Mesendoderm (in vitro differentiated cells): ENCODE measurements around the gene NDUFB2.

Source experiments
- DNase-seq: peaks from one replicate; pipeline ENCODE4 v3.0.0; 2013
- H2AK5ac ChIP-seq: 2 replicates; pipeline ENCODE4 v1.6.1; 2013; ENCODE audit warnings: low read length, inconsistent platforms
- H2BK120ac ChIP-seq: 2 replicates; pipeline ENCODE4 v1.6.1; 2013; ENCODE audit warnings: low read depth, mild to moderate bottlenecking, low read length, moderate library complexity, mixed read lengths
- H2BK15ac ChIP-seq: replicated peaks from 2 replicates; pipeline ENCODE4 v1.6.1; 2013; ENCODE audit warnings: low read depth, mild to moderate bottlenecking, moderate library complexity
- H2BK5ac ChIP-seq: 2 replicates; pipeline ENCODE4 v1.6.1; 2013; ENCODE audit warnings: low read length, inconsistent platforms
- H3K18ac ChIP-seq: 2 replicates; pipeline ENCODE4 v1.6.1; 2013; ENCODE audit warnings: mild to moderate bottlenecking, low read length, mixed read lengths
- H3K23ac ChIP-seq: one replicate; pipeline ENCODE4 v1.6.1; 2013; ENCODE audit warnings: low read length
- H3K27ac ChIP-seq: 2 replicates; pipeline ENCODE4 v1.5.1; 2013; ENCODE audit warnings: low read depth, mild to moderate bottlenecking, inconsistent platforms, low read length, moderate library complexity
- H3K27me3 ChIP-seq: 2 replicates; pipeline ENCODE4 v1.6.1; 2013; ENCODE audit warnings: low read length, control low read depth, mild to moderate bottlenecking, inconsistent platforms; ENCODE audit not compliant: insufficient read depth, poor library complexity
- H3K36me3 ChIP-seq: 2 replicates; pipeline ENCODE4 v1.6.1; 2013; ENCODE audit warnings: low read length, inconsistent platforms; ENCODE audit not compliant: control insufficient read depth, insufficient read depth
- H3K4ac ChIP-seq: one replicate; pipeline ENCODE4 v1.6.1; 2013; ENCODE audit warnings: low read depth, mild to moderate bottlenecking, low read length, moderate library complexity
- H3K4me1 ChIP-seq: 2 replicates; pipeline ENCODE4 v1.6.1; 2013; ENCODE audit warnings: low read depth, low read length, inconsistent platforms; ENCODE audit not compliant: control insufficient read depth
- H3K4me2 ChIP-seq: 2 replicates; pipeline ENCODE4 v1.6.1; 2013; ENCODE audit warnings: low read length
- H3K4me3 ChIP-seq: 2 replicates; pipeline ENCODE4 v1.5.1; 2013; ENCODE audit warnings: mild to moderate bottlenecking, low read length
- H3K56ac ChIP-seq: one replicate; pipeline ENCODE4 v1.6.1; 2013; ENCODE audit warnings: low read length
- H3K79me1 ChIP-seq: 2 replicates; pipeline ENCODE4 v1.6.1; 2013; ENCODE audit warnings: low read length, inconsistent platforms
- H3K79me2 ChIP-seq: 2 replicates; pipeline ENCODE4 v1.6.1; 2013; ENCODE audit warnings: mild to moderate bottlenecking, low read length; ENCODE audit not compliant: control insufficient read depth, insufficient read depth
- H3K9ac ChIP-seq: 2 replicates; pipeline ENCODE4 v1.6.1; 2013; ENCODE audit warnings: low read length, inconsistent platforms
- H4K5ac ChIP-seq: one replicate; pipeline ENCODE4 v1.6.1; 2013; ENCODE audit warnings: low read length
- H4K8ac ChIP-seq: one replicate; pipeline ENCODE4 v1.6.1; 2013; ENCODE audit warnings: low read depth, mild to moderate bottlenecking, control low read depth, low read length, moderate library complexity
- WGBS: extraction: QIAGEN DNeasy Blood & Tissue Kit; methylation state at CpG from one replicate; pipeline ENCODE4 v1.1.7; 2013; ENCODE audit warnings: low lambda C conversion rate, missing lambda C conversion rate; ENCODE audit not compliant: insufficient coverage; ENCODE audit errors: extremely low coverage; 5-methylcytosine and 5-hydroxymethylcytosine counted together

NDUFB2 gene

GRCh38 chr7:140683657-140684056, 12.9 kb upstream of the NDUFB2 start:
- no peaks in the 10 kb centered on the region for H3K27me3 ChIP-seq
- no peaks in the 10 kb centered on the region for H3K79me2 ChIP-seq
- H3K4me2 ChIP-seq: no peak overlapping the region
- no peak overlapping the region for H3K4ac ChIP-seq
- H3K4me3 ChIP-seq: no peak overlapping the region
- no peak overlapping the region for H3K9ac ChIP-seq
- no peak overlapping the region for H4K5ac ChIP-seq
- no peak overlapping the region for H4K8ac ChIP-seq
- no peak overlapping the region for H2BK120ac ChIP-seq
- no peak overlapping the region for H2BK15ac ChIP-seq
- H3K4me1 ChIP-seq: no peaks in the 10 kb centered on the region
- H3K56ac ChIP-seq: no peak overlapping the region
- no peak overlapping the region for H2BK5ac ChIP-seq
- H2AK5ac ChIP-seq: no peak overlapping the region
- no CpG with 5 or more reads among the region's 3 CpGs for WGBS
- H3K36me3 ChIP-seq: no peaks in the 10 kb centered on the region
- H3K79me1 ChIP-seq: no peaks in the 10 kb centered on the region
- DNase-seq: no peak
- H3K18ac ChIP-seq: no peak overlapping the region
- no peak overlapping the region for H3K23ac ChIP-seq
- H3K27ac ChIP-seq: no peak overlapping the region

- no peak overlapping the region for H2BK5ac ChIP-seq
- no peak overlapping the region for H2BK15ac ChIP-seq
- no peak overlapping the region for H3K4ac ChIP-seq
- H3K4me3 ChIP-seq: no peak overlapping the region
- H3K18ac ChIP-seq: no peak overlapping the region
- no peak overlapping the region for H3K23ac ChIP-seq
- H4K5ac ChIP-seq: no peak overlapping the region
- H3K56ac ChIP-seq: no peak overlapping the region
- H3K79me2 ChIP-seq: no peaks in the 10 kb centered on the region
- H3K27me3 ChIP-seq: no peaks in the 10 kb centered on the region
- H3K9ac ChIP-seq: no peak overlapping the region
- H3K4me2 ChIP-seq: no peak overlapping the region
- H2BK120ac ChIP-seq: no peak overlapping the region
- H2AK5ac ChIP-seq: no peak overlapping the region
- H3K79me1 ChIP-seq: no peaks in the 10 kb centered on the region
- no peak overlapping the region for H3K27ac ChIP-seq
- DNase-seq: peak; percentile 53
- no CpG with 5 or more reads among the region's 20 CpGs for WGBS
- no peaks in the 10 kb centered on the region for H3K36me3 ChIP-seq
- H3K4me1 ChIP-seq: no peaks in the 10 kb centered on the region
- no peak overlapping the region for H4K8ac ChIP-seq
Observed at GRCh38 chr7:140684066-140684950, 12.2 kb upstream of the NDUFB2 start.

GRCh38 chr7:140685407-140686087, 11.0 kb upstream of the NDUFB2 start:
- DNase-seq: no peak
- Histone ChIP-seq H3K9ac (no peak overlapping the region), H2BK15ac (no peak overlapping the region), H3K23ac (no peak overlapping the region), H3K27ac (no peak overlapping the region), H2AK5ac (no peak overlapping the region), H2BK120ac (no peak overlapping the region), H3K56ac (no peak overlapping the region), H2BK5ac (no peak overlapping the region), H3K4ac (no peak overlapping the region), H4K5ac (no peak overlapping the region), H3K18ac (no peak overlapping the region), H3K79me1 (no peaks in the 10 kb centered on the region), H3K27me3 (no peaks in the 10 kb centered on the region), H3K79me2 (no peaks in the 10 kb centered on the region), H3K36me3 (no peaks in the 10 kb centered on the region), H4K8ac (no peak overlapping the region), H3K4me3 (no peak overlapping the region), H3K4me1 (no peaks in the 10 kb centered on the region), H3K4me2 (no peak overlapping the region)
- WGBS: no CpG with 5 or more reads among the region's 10 CpGs

- no peaks in the 10 kb centered on the region for H3K79me2 ChIP-seq
- WGBS: no CpG with 5 or more reads among the region's 11 CpGs
Observed at GRCh38 chr7:140686921-140687320, 9.6 kb upstream of the NDUFB2 start.

GRCh38 chr7:140688341-140688740, 8.2 kb upstream of the NDUFB2 start:
- Histone ChIP-seq H3K79me1 (no peaks in the 10 kb centered on the region), H3K27ac (no peak overlapping the region), H2AK5ac (no peak overlapping the region), H2BK5ac (no peak overlapping the region), H2BK120ac (no peak overlapping the region), H3K36me3 (no peaks in the 10 kb centered on the region), H3K4me3 (no peak overlapping the region), H3K4ac (no peak overlapping the region), H3K79me2 (no peaks in the 10 kb centered on the region), H3K18ac (no peak overlapping the region), H3K23ac (no peak overlapping the region), H3K27me3 (no peaks in the 10 kb centered on the region), H3K9ac (no peak overlapping the region), H3K4me2 (no peak overlapping the region), H3K4me1 (no peaks in the 10 kb centered on the region), H4K5ac (no peak overlapping the region), H2BK15ac (no peak overlapping the region), H3K56ac (no peak overlapping the region), H4K8ac (no peak overlapping the region)
- no peak for DNase-seq
- WGBS: no CpG with 5 or more reads among the region's 6 CpGs

More at GRCh38 chr7:140686921-140687320, 9.6 kb upstream of the NDUFB2 start:
- Histone ChIP-seq H3K4me3 (no peak overlapping the region), H3K56ac (no peak overlapping the region), H4K8ac (no peak overlapping the region), H3K36me3 (no peaks in the 10 kb centered on the region), H3K79me1 (no peaks in the 10 kb centered on the region), H3K27me3 (no peaks in the 10 kb centered on the region), H3K18ac (no peak overlapping the region), H3K9ac (no peak overlapping the region), H3K4me2 (no peak overlapping the region), H2AK5ac (no peak overlapping the region), H3K27ac (no peak overlapping the region), H4K5ac (no peak overlapping the region), H3K4me1 (no peaks in the 10 kb centered on the region), H2BK15ac (no peak overlapping the region), H2BK120ac (no peak overlapping the region), H3K4ac (no peak overlapping the region), H3K23ac (no peak overlapping the region), H2BK5ac (no peak overlapping the region)
- no peak for DNase-seq
